Adrenal gland (tissue), 5 donors: ENCODE measurements around the gene SORBS2.

Experiments
- CTCF ChIP-seq, 6 experiments: fragments of 450-650 bp in 4 of 6; fragments of 200-600 bp in 2 of 6; sonication (generic) in 1 of 6; IDR thresholded peaks; 1 replicate in 5 of 6; 2 replicates in 1 of 6; pipeline versions ENCODE4 v1.5.1 to v1.8.0; 2016 to 2021; ENCODE audit warnings: antibody characterized with exemption in 6 of 6, mild to moderate bottlenecking in 2 of 6, moderate library complexity in 1 of 6
- POLR2A ChIP-seq, 2 donors: fragments of 450-650 bp; IDR thresholded peaks; one replicate each; pipeline ENCODE4 v1.6.1; 2017; ENCODE audit warnings: antibody characterized with exemption in 2 of 2, mild to moderate bottlenecking in 2 of 2, moderate library complexity in 1 of 2
- donor health status: DM: no; HTN: no; CAD: no.

- no peak for TF ChIP-seq CTCF (IDR thresholded peaks at IDR 0.05)
- no peak for TF ChIP-seq POLR2A (IDR thresholded peaks at IDR 0.05)
Measured at GRCh38 chr4:185752872-185753271, 59.1 kb downstream of the SORBS2 start.
